Mammary epithelial cell (primary cell): Measurements from ENCODE around the gene GGNBP2.

Source experiments
- CTCF ChIP-seq, 2 donors: IDR thresholded peaks in 1 of 2; conservative IDR thresholded peaks in 1 of 2; 2 replicates each; pipeline ENCODE4 v1.5.1; 2011 to 2012; ENCODE audit warnings: inconsistent platforms in 2 of 2, low read length in 2 of 2, mild to moderate bottlenecking in 2 of 2, control low read depth in 1 of 2, low read depth in 1 of 2; ENCODE audit not compliant: insufficient read depth in 1 of 2; ENCODE audit errors: extremely low read depth in 1 of 2
- EZH2 ChIP-seq: IDR thresholded peaks from 2 replicates; pipeline ENCODE4 v1.6.1; 2012; ENCODE audit warnings: low read length, inconsistent platforms, borderline replicate concordance

GRCh38 chr17:36616061-36617029, 71.6 kb downstream of the GGNBP2 start:
- TF ChIP-seq CTCF (conservative IDR thresholded peaks at IDR 0.05 in 1 of 2, IDR thresholded peaks at IDR 0.05 in 1 of 2; ENCODE audit: extremely low read depth in 1 of 2, insufficient read depth in 1 of 2, low read depth in 1 of 2, low read length in 2 of 2) (no peak), EZH2 (no peak)
